Trophoblast cell (in vitro differentiated cells and primary cell): ENCODE measurements around the gene NOS3.

ENCODE experiments used
- DNase-seq, 2 donors: peaks; one replicate each; pipeline ENCODE4 v3.0.0-alpha.2; 2016
- H2AFZ ChIP-seq: 2 replicates; pipeline ENCODE4 v1.6.1; 2013; ENCODE audit warnings: low read length, moderate library complexity, mild to moderate bottlenecking; ENCODE audit not compliant: insufficient read depth, poor library complexity
- H2AK5ac ChIP-seq: 2 replicates; pipeline ENCODE4 v1.6.1; 2013; ENCODE audit warnings: mild to moderate bottlenecking, low read length
- H2BK120ac ChIP-seq: 2 replicates; pipeline ENCODE4 v1.6.1; 2013; ENCODE audit warnings: low read length, mild to moderate bottlenecking, moderate library complexity; ENCODE audit not compliant: insufficient read depth, poor library complexity
- H2BK12ac ChIP-seq: 2 replicates; pipeline ENCODE4 v1.6.1; 2013; ENCODE audit warnings: mild to moderate bottlenecking, low read length, moderate library complexity
- H2BK5ac ChIP-seq: 2 replicates; pipeline ENCODE4 v1.6.1; 2013; ENCODE audit warnings: low read length, low read depth, moderate library complexity, mild to moderate bottlenecking; ENCODE audit not compliant: poor library complexity
- H3K14ac ChIP-seq: 2 replicates; pipeline ENCODE4 v1.6.1; 2013; ENCODE audit warnings: mild to moderate bottlenecking, low read length
- H3K18ac ChIP-seq: 2 replicates; pipeline ENCODE4 v1.6.1; 2013; ENCODE audit warnings: mild to moderate bottlenecking, low read length
- H3K23ac ChIP-seq: 2 replicates; pipeline ENCODE4 v1.6.1; 2013; ENCODE audit warnings: low read length
- H3K27ac ChIP-seq: 2 replicates; pipeline ENCODE4 v1.5.1; 2013; ENCODE audit warnings: low read depth, mild to moderate bottlenecking, inconsistent platforms, low read length, moderate library complexity
- H3K27me3 ChIP-seq: 2 replicates; pipeline ENCODE4 v1.6.1; 2013; ENCODE audit warnings: inconsistent platforms, mild to moderate bottlenecking, low read length, moderate library complexity; ENCODE audit not compliant: insufficient read depth
- H3K36me3 ChIP-seq, 2 experiments: 1 replicate in 1 of 2; 2 replicates in 1 of 2; pipeline ENCODE4 v1.6.1; 2013; ENCODE audit warnings: low read length in 2 of 2, mild to moderate bottlenecking in 2 of 2, moderate library complexity in 1 of 2; ENCODE audit not compliant: insufficient read depth in 2 of 2, control insufficient read depth in 1 of 2
- H3K4ac ChIP-seq: 2 replicates; pipeline ENCODE4 v1.6.1; 2013; ENCODE audit warnings: low read depth, mild to moderate bottlenecking, low read length, moderate library complexity
- H3K4me1 ChIP-seq, 2 experiments: 1 replicate in 1 of 2; 2 replicates in 1 of 2; pipeline ENCODE4 v1.6.1; 2013; ENCODE audit warnings: low read length in 2 of 2, mild to moderate bottlenecking in 2 of 2, moderate library complexity in 1 of 2; ENCODE audit not compliant: insufficient read depth in 2 of 2, control insufficient read depth in 1 of 2
- H3K4me2 ChIP-seq: 2 replicates; pipeline ENCODE4 v1.6.1; 2013; ENCODE audit warnings: inconsistent platforms, mild to moderate bottlenecking, low read length, moderate library complexity
- H3K4me3 ChIP-seq: 2 replicates; pipeline ENCODE4 v1.5.1; 2013; ENCODE audit warnings: mild to moderate bottlenecking, low read depth, low read length, inconsistent platforms
- H3K79me1 ChIP-seq: one replicate; pipeline ENCODE4 v1.6.1; 2013; ENCODE audit warnings: low read length
- H3K79me2 ChIP-seq: 2 replicates; pipeline ENCODE4 v1.6.1; 2013; ENCODE audit warnings: low read length, mild to moderate bottlenecking; ENCODE audit not compliant: control insufficient read depth, insufficient read depth, poor library complexity
- H3K9ac ChIP-seq: 2 replicates; pipeline ENCODE4 v1.6.1; 2013; ENCODE audit warnings: mild to moderate bottlenecking, low read length
- H3K9me3 ChIP-seq: 2 replicates; pipeline ENCODE4 v1.6.1; 2013; ENCODE audit warnings: low read depth, mild to moderate bottlenecking, control low read depth, inconsistent platforms, low read length; ENCODE audit not compliant: insufficient read depth
- H4K12ac ChIP-seq: 2 replicates; pipeline ENCODE4 v1.6.1; 2013; ENCODE audit warnings: low read depth, mild to moderate bottlenecking, low read length, moderate library complexity
- H4K8ac ChIP-seq: 2 replicates; pipeline ENCODE4 v1.6.1; 2013; ENCODE audit warnings: low read depth, mild to moderate bottlenecking, low read length, moderate library complexity
- H4K91ac ChIP-seq: one replicate; pipeline ENCODE4 v1.6.1; 2013; ENCODE audit warnings: low read depth, mild to moderate bottlenecking, low read length, moderate library complexity
- WGBS: extraction: QIAGEN DNeasy Blood & Tissue Kit; methylation state at CpG from one replicate; pipeline ENCODE4 v1.1.7; 2013; ENCODE audit warnings: missing lambda C conversion rate; ENCODE audit not compliant: insufficient read length, insufficient coverage; ENCODE audit errors: extremely low coverage; 5-methylcytosine and 5-hydroxymethylcytosine counted together

The NOS3 gene

GRCh38 chr7:151032936-151033863 is 42.4 kb downstream of the NOS3 start:
- no CpG with 5 or more reads among the region's 17 CpGs for WGBS
- H3K4me1 ChIP-seq = peaks cover 0 to 3% of the 10 kb centered on the region in 2 experiments

GRCh38 chr7:151033864-151034249 is 43.0 kb downstream of the NOS3 start:
- Histone ChIP-seq H3K27ac (no peak overlapping the region), H3K18ac (no peak overlapping the region), H4K12ac (no peak overlapping the region), H3K79me2 (no peaks in the 10 kb centered on the region), H3K23ac (no peak overlapping the region), H3K9me3 (peaks cover 1% of the 10 kb centered on the region), H2BK5ac (no peak overlapping the region), H3K36me3 (peaks cover 38 to 45% of the 10 kb centered on the region in 2 experiments), H2BK120ac (no peak overlapping the region), H3K4me3 (no peak overlapping the region), H3K27me3 (no peaks in the 10 kb centered on the region), H2AK5ac (no peak overlapping the region), H3K4ac (no peak overlapping the region), H4K91ac (no peak overlapping the region), H2BK12ac (no peak overlapping the region), H4K8ac (no peak overlapping the region), H3K4me2 (no peak overlapping the region), H3K9ac (no peak overlapping the region), H2AFZ (no peak overlapping the region), H3K79me1 (peaks cover 5% of the 10 kb centered on the region), H3K4me1 (peaks cover 5 to 8% of the 10 kb centered on the region in 2 experiments), H3K14ac (no peak overlapping the region)
- DNase-seq = no peak
- WGBS = no CpG with 5 or more reads among the region's 5 CpGs

More at GRCh38 chr7:151032936-151033863, 42.4 kb downstream of the NOS3 start:
- Histone ChIP-seq H3K23ac (no peak overlapping the region), H3K4me3 (no peak overlapping the region), H3K18ac (no peak overlapping the region), H3K4ac (no peak overlapping the region), H3K9me3 (peaks cover 1% of the 10 kb centered on the region), H3K79me1 (peaks cover 7% of the 10 kb centered on the region), H2BK120ac (no peak overlapping the region), H3K27ac (no peak overlapping the region), H4K12ac (no peak overlapping the region), H3K79me2 (peaks cover 2% of the 10 kb centered on the region), H2AK5ac (no peak overlapping the region), H2AFZ (no peak overlapping the region), H2BK5ac (no peak overlapping the region), H3K36me3 (peaks cover 38 to 45% of the 10 kb centered on the region in 2 experiments), H4K8ac (no peak overlapping the region), H3K4me2 (no peak overlapping the region), H4K91ac (no peak overlapping the region), H3K27me3 (no peaks in the 10 kb centered on the region), H3K14ac (no peak overlapping the region), H2BK12ac (no peak overlapping the region), H3K9ac (no peak overlapping the region)
- DNase-seq = no peak

GRCh38 chr7:151034312-151035025 is 43.7 kb downstream of the NOS3 start:
- H3K23ac ChIP-seq = no peak overlapping the region
- H3K27me3 ChIP-seq = no peaks in the 10 kb centered on the region
- H3K27ac ChIP-seq = no peak overlapping the region
- no peak overlapping the region for H4K91ac ChIP-seq
- no peak overlapping the region for H3K9ac ChIP-seq
- no peaks in the 10 kb centered on the region for H3K79me2 ChIP-seq
- DNase-seq = no peak
- no peak overlapping the region for H3K4me3 ChIP-seq
- peaks cover 7% of the 10 kb centered on the region for H3K79me1 ChIP-seq
- H3K4me1 ChIP-seq = peaks cover 10 to 13% of the 10 kb centered on the region in 2 experiments
- no peak overlapping the region for H3K14ac ChIP-seq
- peaks cover 1% of the 10 kb centered on the region for H3K9me3 ChIP-seq
- H4K12ac ChIP-seq = no peak overlapping the region
- WGBS = no CpG with 5 or more reads among the region's 21 CpGs
- no peak overlapping the region for H3K4ac ChIP-seq
- H2AK5ac ChIP-seq = no peak overlapping the region
- no peak overlapping the region for H4K8ac ChIP-seq
- H3K18ac ChIP-seq = no peak overlapping the region
- no peak overlapping the region for H2BK120ac ChIP-seq
- H2BK12ac ChIP-seq = no peak overlapping the region
- H3K36me3 ChIP-seq = peaks cover 38 to 45% of the 10 kb centered on the region in 2 experiments
- no peak overlapping the region for H2AFZ ChIP-seq
- no peak overlapping the region for H2BK5ac ChIP-seq
- H3K4me2 ChIP-seq = no peak overlapping the region

- Histone ChIP-seq H3K79me2 (no peaks in the 10 kb centered on the region), H3K9me3 (peaks cover 1% of the 10 kb centered on the region), H3K14ac (no peak overlapping the region)
Measured at GRCh38 chr7:151035026-151035717, 44.4 kb downstream of the NOS3 start.

More at GRCh38 chr7:151035026-151035717, 44.4 kb downstream of the NOS3 start:
- H3K4me3 ChIP-seq = no peak overlapping the region
- H4K91ac ChIP-seq = no peak overlapping the region
- no peak overlapping the region for H3K9ac ChIP-seq
- no peak overlapping the region for H3K18ac ChIP-seq
- no peak overlapping the region for H3K4ac ChIP-seq
- no peaks in the 10 kb centered on the region for H3K27me3 ChIP-seq
- H4K8ac ChIP-seq = no peak overlapping the region
- no peak overlapping the region for H2AFZ ChIP-seq
- no CpG with 5 or more reads among the region's 21 CpGs for WGBS
- H2BK5ac ChIP-seq = no peak overlapping the region
- no peak overlapping the region for H3K23ac ChIP-seq
- no peak overlapping the region for H3K4me2 ChIP-seq
- H2AK5ac ChIP-seq = no peak overlapping the region
- no peak for DNase-seq
- no peak overlapping the region for H4K12ac ChIP-seq
- H3K36me3 ChIP-seq = peaks cover 38 to 45% of the 10 kb centered on the region in 2 experiments
- no peak overlapping the region for H2BK12ac ChIP-seq
- peaks cover 11% of the 10 kb centered on the region for H3K79me1 ChIP-seq
- no peak overlapping the region for H3K27ac ChIP-seq
- peaks cover 17 to 19% of the 10 kb centered on the region in 2 experiments for H3K4me1 ChIP-seq
- no peak overlapping the region for H2BK120ac ChIP-seq
